ENCODE data around the gene GLRX. TPM values are rescaled to one million over a fixed set of nuclear protein-coding genes. Genes with fewer than 3 reads are reported as not detected.
A peak's percentile ranks its signal among the peaks of the same experiment; 100 is the strongest.
"Not testable (repeated sequence)": the region's sequence is repeated elsewhere in the genome, so short reads cannot be mapped to it uniquely, and the experiment has no call there.

Gene GLRX
- total RNA-seq, 2 experiments from 2014 or later: 21.0 to 31.5 TPM

DNA sequence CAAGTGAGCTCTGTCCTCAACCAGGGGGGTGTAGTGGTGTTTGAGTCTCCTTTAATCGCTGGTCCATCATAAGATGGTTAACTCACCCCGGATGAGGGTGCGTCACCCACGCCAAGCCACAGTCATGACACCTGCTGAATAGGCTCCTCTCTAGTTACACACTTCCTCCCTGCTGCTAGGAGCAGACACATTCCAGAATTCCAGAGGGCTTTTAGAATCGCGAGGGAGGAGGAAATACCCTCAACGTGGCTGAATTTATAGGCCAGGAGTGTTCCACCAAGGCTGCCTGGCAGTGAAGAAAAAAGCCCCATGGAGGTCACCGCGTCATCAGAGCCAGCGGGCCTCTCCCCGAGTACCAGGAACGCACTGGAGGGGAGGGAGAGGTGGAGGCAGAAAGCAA, 5.1 kb downstream of the GLRX start:
- Mint-ChIP-seq H3K4me3 (peak overlapping the region; percentile 69), H3K4me1 (peaks cover 69% of the 10 kb centered on the region), H3K27ac (peak overlapping the region; percentile 88), H3K36me3 (ENCODE audit: low read depth) (peaks cover 21% of the 10 kb centered on the region), H3K27me3 (no peaks in the 10 kb centered on the region), H3K9me3 (ENCODE audit: low read depth) (no peaks in the 10 kb centered on the region)
- POLR2A ChIA-PET: no interaction called here
- DNase-seq (peak; percentile 56), ATAC-seq (no peak)
- intact Hi-C loops (cut with DNase I, micrococcal nuclease): no loop called here
- CTCF ChIA-PET: interaction anchor here (1.0 to 11.1 kb wide), 4 partner anchors 16 to 34 kb away, joined by 3 to 89 read pairs (median 19); no protein-coding TSS in a partner anchor

DNA sequence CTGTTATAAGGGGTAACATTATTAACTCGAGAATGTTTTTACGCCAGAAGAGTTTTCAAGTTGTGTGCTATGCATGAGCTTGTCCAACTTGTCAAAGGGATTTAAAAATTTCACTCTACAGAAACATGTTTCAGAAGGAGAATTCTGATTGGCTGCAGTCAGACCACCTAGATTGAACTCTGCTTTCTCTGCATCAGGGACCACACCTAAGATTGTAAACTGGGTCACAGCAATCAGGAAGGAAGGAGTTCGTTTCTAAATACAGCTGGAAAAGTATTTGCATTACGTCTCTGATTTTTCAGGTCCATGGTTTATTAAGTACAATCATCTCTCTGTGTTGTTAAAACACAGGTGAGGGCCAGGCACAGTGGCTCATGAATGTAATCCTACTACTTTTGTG, 5.8 kb downstream of the GLRX start:
- no peak for ATAC-seq
- Mint-ChIP-seq H3K4me3 (no peak overlapping the region), H3K27ac (peak overlapping the region; percentile 88), H3K9me3 (ENCODE audit: low read depth) (no peaks in the 10 kb centered on the region), H3K27me3 (no peaks in the 10 kb centered on the region), H3K36me3 (ENCODE audit: low read depth) (peaks cover 21% of the 10 kb centered on the region), H3K4me1 (peaks cover 76% of the 10 kb centered on the region)
- DNase-seq: no peak
- CTCF ChIA-PET: interaction anchor here (1.0 to 11.1 kb wide), 3 partner anchors 29 to 34 kb away, joined by 3 to 89 read pairs (median 35); no protein-coding TSS in a partner anchor
- intact Hi-C loops (cut with DNase I, micrococcal nuclease): no loop called here
- POLR2A ChIA-PET: no interaction called here

GRCh38 chr5:95816341-95816740, 6.2 kb downstream of the GLRX start:
- H3K9me3 Mint-ChIP-seq (ENCODE audit: low read depth): no peaks in the 10 kb centered on the region
- no peaks in the 10 kb centered on the region for H3K27me3 Mint-ChIP-seq
- no peak overlapping the region for H3K4me3 Mint-ChIP-seq
- peak overlapping the region; percentile 5 for H3K27ac Mint-ChIP-seq
- ChIA-PET CTCF (interaction anchor here (0.8 to 11.1 kb wide), 5 partner anchors 18 to 63 kb away, joined by 3 to 89 read pairs (median 3); no protein-coding TSS in a partner anchor), POLR2A (no interaction called here)
- ATAC-seq (no peak), DNase-seq (no peak)
- peaks cover 80% of the 10 kb centered on the region for H3K4me1 Mint-ChIP-seq
- intact Hi-C loops (cut with DNase I, micrococcal nuclease): no loop called here
- H3K36me3 Mint-ChIP-seq (ENCODE audit: low read depth): peaks cover 21% of the 10 kb centered on the region

DNA sequence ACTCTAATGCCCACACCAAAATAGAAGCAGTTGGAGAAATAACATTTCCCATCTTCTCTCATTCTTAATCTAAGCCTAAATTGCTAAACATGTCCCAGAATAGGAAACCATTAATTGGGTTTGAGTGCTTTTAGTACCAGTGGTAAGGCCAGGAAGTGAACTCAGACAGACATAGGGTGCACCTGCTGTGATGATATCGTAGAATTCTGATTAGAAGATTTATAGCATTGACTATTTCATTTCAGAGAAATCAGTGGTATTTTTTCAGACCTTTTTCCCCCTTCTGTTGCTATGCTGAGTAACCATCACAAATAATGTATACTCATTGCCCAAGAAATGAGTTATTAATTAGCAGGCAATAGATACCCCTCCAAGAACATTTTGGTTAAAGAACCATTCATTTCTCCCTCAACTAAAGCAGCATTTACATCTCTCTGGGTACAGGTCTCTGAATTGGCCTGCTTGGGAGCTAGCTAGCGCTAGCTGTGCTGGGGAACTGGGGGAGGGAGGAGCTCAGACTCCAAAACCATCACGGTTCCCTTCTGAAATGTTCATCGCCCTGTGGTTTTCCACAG, 7.3 kb downstream of the GLRX start:
- POLR2A ChIA-PET: no interaction called here
- no peak overlapping the region for H3K4me3 Mint-ChIP-seq

DNA sequence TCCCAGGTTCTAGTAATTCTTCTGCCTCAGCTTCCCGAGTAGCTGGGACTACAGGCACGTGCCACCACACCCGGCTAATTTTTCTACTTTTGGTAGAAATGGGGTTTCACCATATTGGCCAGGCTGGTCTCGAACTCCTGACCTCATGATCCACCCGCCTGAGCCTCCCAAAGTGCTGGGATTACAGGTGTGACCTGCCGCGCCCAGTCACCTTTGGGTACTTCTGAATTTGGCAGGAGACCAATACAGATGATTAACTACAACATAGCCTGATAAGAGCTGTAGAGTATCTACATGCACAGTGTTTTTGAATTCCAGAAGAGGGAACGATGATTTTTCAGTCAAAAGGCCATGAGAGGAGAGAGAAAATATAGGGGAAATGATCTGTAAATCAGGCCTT, 9.5 kb downstream of the GLRX start:
- ChIA-PET CTCF (interaction anchor here (0.9 to 2.0 kb wide), 4 partner anchors 8 to 149 kb away, joined by 3 to 8 read pairs (median 4); partner anchors contain the start of gene RHOBTB3), POLR2A (interaction anchor here (0.5 kb wide), 1 partner anchor 65 kb away, joined by 4 read pairs; no protein-coding TSS in a partner anchor)
- H3K4me3 Mint-ChIP-seq; intact Hi-C loops (cut with DNase I, micrococcal nuclease); H3K27me3 Mint-ChIP-seq; ATAC-seq; H3K9me3 Mint-ChIP-seq (ENCODE audit: low read depth); DNase-seq: not testable (repeated sequence)
- H3K27ac Mint-ChIP-seq: peak overlapping the region; percentile 35
- H3K4me1 Mint-ChIP-seq: peaks cover 91% of the 10 kb centered on the region
- H3K36me3 Mint-ChIP-seq (ENCODE audit: low read depth): peaks cover 21% of the 10 kb centered on the region

More for the DNA sequence above, 7.3 kb downstream of the GLRX start:
- intact Hi-C loops (cut with DNase I, micrococcal nuclease): no loop called here
- peak overlapping the region; percentile 48 for H3K27ac Mint-ChIP-seq
- DNase-seq (no peak), ATAC-seq (no peak)
- peaks cover 21% of the 10 kb centered on the region for H3K36me3 Mint-ChIP-seq (ENCODE audit: low read depth)
- H3K27me3 Mint-ChIP-seq: no peaks in the 10 kb centered on the region
- H3K4me1 Mint-ChIP-seq: peaks cover 88% of the 10 kb centered on the region
- CTCF ChIA-PET: interaction anchor here (0.9 to 11.1 kb wide), 4 partner anchors 25 to 522 kb away, joined by 3 to 89 read pairs (median 3); no protein-coding TSS in a partner anchor
- H3K9me3 Mint-ChIP-seq (ENCODE audit: low read depth): no peaks in the 10 kb centered on the region

DNA sequence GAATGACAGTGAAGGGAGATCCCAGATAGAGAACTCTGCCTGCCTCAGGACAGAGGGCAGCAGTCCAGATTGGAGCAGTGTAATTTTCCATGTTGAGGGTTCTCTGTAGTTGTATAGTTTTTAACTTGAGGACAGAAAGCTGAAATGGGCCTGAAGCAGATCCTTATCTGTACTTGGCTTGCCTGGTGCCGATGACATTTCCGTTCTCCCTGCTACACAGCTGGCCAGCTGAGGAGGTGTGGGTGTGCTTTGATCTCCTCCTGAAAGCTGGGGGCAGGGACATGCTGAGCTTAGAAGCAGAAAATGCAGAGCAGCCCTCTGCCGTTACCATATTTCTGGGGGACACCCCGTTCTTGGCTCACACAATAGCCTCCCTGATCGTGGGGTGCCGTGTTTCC, 10.5 kb downstream of the GLRX start:
- intact Hi-C loops (cut with DNase I, micrococcal nuclease): no loop called here
- ChIA-PET POLR2A (no interaction called here), CTCF (interaction anchor here (0.6 to 2.0 kb wide), 4 partner anchors 11 to 148 kb away, joined by 3 to 8 read pairs (median 4); partner anchors contain the start of gene RHOBTB3)
- H3K4me1 Mint-ChIP-seq: peaks cover 85% of the 10 kb centered on the region
- peak; percentile 27 for ATAC-seq
- no peak overlapping the region for H3K4me3 Mint-ChIP-seq
- H3K27ac Mint-ChIP-seq: peak overlapping the region; percentile 78
- H3K36me3 Mint-ChIP-seq (ENCODE audit: low read depth): peaks cover 21% of the 10 kb centered on the region
- peak; percentile 70 for DNase-seq
- no peaks in the 10 kb centered on the region for H3K9me3 Mint-ChIP-seq (ENCODE audit: low read depth)
- no peaks in the 10 kb centered on the region for H3K27me3 Mint-ChIP-seq

- intact Hi-C loops (cut with DNase I, micrococcal nuclease); H3K4me3 Mint-ChIP-seq; H3K9me3 Mint-ChIP-seq (ENCODE audit: low read depth); POLR2A ChIA-PET; ATAC-seq; DNase-seq; H3K27me3 Mint-ChIP-seq: not testable (repeated sequence)
- peaks cover 21% of the 10 kb centered on the region for H3K36me3 Mint-ChIP-seq (ENCODE audit: low read depth)
- peaks cover 80% of the 10 kb centered on the region for H3K4me1 Mint-ChIP-seq
- H3K27ac Mint-ChIP-seq: peak overlapping the region; percentile 87
- CTCF ChIA-PET: interaction anchor here (1.0 to 4.0 kb wide), 5 partner anchors 10 to 81 kb away, joined by 4 to 62 read pairs (median 5); partner anchors contain the start of genes GLRX and RHOBTB3
Measured at GRCh38 chr5:95811461-95812073, 11.0 kb downstream of the GLRX start.

DNA sequence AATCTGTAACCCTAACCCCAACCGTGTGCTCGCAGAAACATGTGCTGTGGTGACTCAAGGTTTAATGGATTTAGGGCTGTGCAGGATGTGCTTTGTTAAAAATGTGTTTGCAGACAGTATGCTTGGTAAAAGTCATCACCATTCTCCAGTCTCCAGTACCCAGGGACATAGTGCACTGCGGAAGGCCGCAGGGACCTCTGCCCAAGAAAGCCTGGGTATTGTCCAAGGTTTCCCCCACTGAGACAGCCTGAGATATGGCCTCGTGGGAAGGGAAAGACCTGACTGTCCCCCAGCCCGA, 11.5 kb downstream of the GLRX start:
- H3K27me3 Mint-ChIP-seq; H3K9me3 Mint-ChIP-seq (ENCODE audit: low read depth); ATAC-seq; POLR2A ChIA-PET; H3K4me3 Mint-ChIP-seq; DNase-seq; intact Hi-C loops (cut with DNase I, micrococcal nuclease): not testable (repeated sequence)
- H3K27ac Mint-ChIP-seq: peak overlapping the region; percentile 87
- CTCF ChIA-PET: interaction anchor here (1.0 to 4.0 kb wide), 3 partner anchors 10 to 51 kb away, joined by 4 to 62 read pairs (median 4); partner anchors contain the start of gene GLRX
- peaks cover 19% of the 10 kb centered on the region for H3K36me3 Mint-ChIP-seq (ENCODE audit: low read depth)
- peaks cover 75% of the 10 kb centered on the region for H3K4me1 Mint-ChIP-seq

GRCh38 chr5:95810305-95811125, 12.0 kb downstream of the GLRX start:
- peaks cover 69% of the 10 kb centered on the region for H3K4me1 Mint-ChIP-seq
- H3K27ac Mint-ChIP-seq: peak overlapping the region; percentile 87
- H3K4me3 Mint-ChIP-seq: peak overlapping the region; percentile 53
- peaks cover 15% of the 10 kb centered on the region for H3K36me3 Mint-ChIP-seq (ENCODE audit: low read depth)
- ATAC-seq (no peak), DNase-seq (no peak)
- ChIA-PET POLR2A (interaction anchor here (0.9 to 1.0 kb wide), 2 partner anchors 11 to 12 kb away, joined by 3 read pairs; no protein-coding TSS in a partner anchor), CTCF (interaction anchor here (0.8 to 4.0 kb wide), 7 partner anchors 11 to 86 kb away, joined by 3 to 62 read pairs (median 4); partner anchors contain the start of gene GLRX)
- no peaks in the 10 kb centered on the region for H3K27me3 Mint-ChIP-seq
- intact Hi-C loops (cut with DNase I, micrococcal nuclease): no loop called here
- H3K9me3 Mint-ChIP-seq (ENCODE audit: low read depth): no peaks in the 10 kb centered on the region

DNA sequence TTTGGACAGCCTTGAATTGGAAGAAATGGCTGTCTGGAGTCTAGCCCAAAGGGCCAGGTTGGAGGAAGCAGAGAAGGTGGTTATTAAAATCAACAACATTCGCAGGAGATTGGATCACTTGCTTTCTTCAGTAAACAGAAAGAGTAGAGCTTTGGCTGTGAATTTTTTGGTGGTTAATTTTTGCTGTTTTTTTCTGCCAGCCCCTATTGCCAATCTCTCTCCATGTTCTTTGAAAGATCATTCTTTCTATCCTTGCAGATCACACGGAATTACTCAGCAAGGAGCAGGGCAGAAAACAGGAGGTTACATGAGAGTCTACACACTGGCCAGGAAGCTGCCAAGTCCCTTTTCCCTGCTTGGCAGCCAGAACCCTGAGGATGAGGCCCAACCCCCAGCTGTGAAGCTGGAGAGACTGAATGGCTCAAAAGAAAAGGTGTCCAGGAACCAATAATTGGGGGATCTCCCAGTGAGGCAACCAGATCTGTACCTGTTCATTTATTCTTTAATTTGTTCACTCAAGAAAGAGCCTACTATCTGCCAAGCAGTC, 13.0 kb downstream of the GLRX start:
- Mint-ChIP-seq H3K27ac (peak overlapping the region; percentile 85), H3K27me3 (no peaks in the 10 kb centered on the region), H3K4me3 (peak overlapping the region; percentile 28), H3K36me3 (ENCODE audit: low read depth) (peaks cover 12% of the 10 kb centered on the region), H3K4me1 (peaks cover 61% of the 10 kb centered on the region), H3K9me3 (ENCODE audit: low read depth) (no peaks in the 10 kb centered on the region)
- ChIA-PET POLR2A (interaction anchor here (0.9 to 1.0 kb wide), 2 partner anchors 11 to 12 kb away, joined by 3 read pairs; no protein-coding TSS in a partner anchor), CTCF (interaction anchor here (0.6 to 4.4 kb wide), 7 partner anchors 12 to 268 kb away, joined by 3 to 62 read pairs (median 6); partner anchors contain the start of gene GLRX)
- intact Hi-C loops (cut with DNase I, micrococcal nuclease): loop anchor here (1.0 to 2.0 kb wide), 4 partner anchors 9 to 25 kb away; partner anchors contain the start of gene GLRX (in 1 of the 2)
- DNase-seq (no peak), ATAC-seq (no peak)
